Pancreas (tissue), 10 donors: ENCODE measurements around the gene GLI1. TPM values are rescaled to one million over a fixed set of nuclear protein-coding genes. Genes with fewer than 3 reads are reported as not detected.

Experiments used
- ATAC-seq, 4 donors: fragments of 200-7000 bp; cut with Tn5 transposase; one replicate each; pipeline versions ENCODE4 v1.8.0 to v1.9.1; 2020; ENCODE audit warnings: mild to moderate bottlenecking in 4 of 4, moderate library complexity in 4 of 4
- DNase-seq, 6 donors: peaks; one replicate each; pipeline ENCODE4 v3.0.0-alpha.2; 2020
- FAIRE-seq: peaks from 2 replicates; lab custom pipeline; 2012; peaks lifted over from hg19 to GRCh38; lab: Jason Lieb, UNC
- H3K27ac ChIP-seq, 4 donors: fragments of 200-600 bp; sonication (generic); 1 replicate in 3 of 4; 2 replicates in 1 of 4; pipeline versions ENCODE4 v1.5.0 to v1.8.0; 2020
- H3K27me3 ChIP-seq, 4 donors: fragments of 200-600 bp; one replicate each; pipeline ENCODE4 v1.8.0; 2021
- H3K36me3 ChIP-seq, 3 donors: fragments of 200-600 bp; sonication (generic) in 1 of 3; one replicate each; pipeline versions ENCODE4 v1.5.0 to v1.8.0; 2020 to 2021
- H3K4me1 ChIP-seq, 3 donors: fragments of 200-600 bp; one replicate each; pipeline ENCODE4 v1.8.0; 2021
- H3K4me3 ChIP-seq, 4 donors: fragments of 200-600 bp; sonication (generic) in 2 of 4; one replicate each; pipeline versions ENCODE4 v1.5.0 to v1.8.0; 2020 to 2021
- H3K9me3 ChIP-seq, 4 donors: fragments of 200-600 bp; one replicate each; pipeline ENCODE4 v1.8.0; 2021
- WGBS, 2 donors: extraction: QIAGEN DNeasy Blood & Tissue Kit; methylation state at CpG; one replicate each; pipeline ENCODE4 v1.1.7; 2013; 5-methylcytosine and 5-hydroxymethylcytosine counted together
- intact Hi-C, 3 donors: fragments of 100-400 bp; cut with DNase I; formaldehyde crosslinking; loops; one replicate each; pipeline versions ENCODE4 v1.11.1 to v1.14.2; 2022
- polyA plus RNA-seq, 2 donors: library from polyadenylated mRNA; stranded (reverse); fragments of 200-250 nt; gene quantifications; one replicate each; pipeline ENCODE4 v1.2.3, GENCODE V29; 2013
- total RNA-seq, 6 donors: library from RNA; stranded (reverse); fragmentation: NEBNext Ultra II Directional in 4 of 6; extraction: Animal tissue kit (Norgen Biotek cat#: 25700) in 4 of 6; gene quantifications; one replicate each; pipeline versions ENCODE4 v1.2.1 to v1.2.4, GENCODE V29; 2021 to 2023
- TF ChIP-seq, protein P1 (sequence below), 4 donors: fragments of 200-600 bp; sonication (generic) in 3 of 4; IDR thresholded peaks; one replicate each; pipeline versions ENCODE4 v1.5.0 to v1.8.0; 2021; ENCODE audit warnings: antibody characterized with exemption in 4 of 4
- donor health status: healthy with polysubstance abuse.
- donor health status: DM: no; HTN: no; CAD: no; lungs with moderate emphysema.
- donor health status: DM: no; HTN: no; CAD: no.
- donor health status: control.
- donor health status: control.
- donor health status: Bipolar disorder and iron deficiency.
- donor health status: DM: yes; HTN: yes; CAD: no.
- donor health status: DM: no; HTN: no; CAD: no.
- donor health status: DM: no; HTN: no; CAD: no.
- donor health status: DM: yes; HTN: yes; CAD: no.

Gene GLI1
- total and polyA plus RNA-seq, 8 donors, result 0.06 to 2.2 (median 0.46) TPM; not detected in 2

- 7 to 9% methylated on average over 42 to 47 of the region's 47 CpGs for WGBS, 2 donors
- Histone ChIP-seq H3K9me3 (no peaks in the 10 kb centered on the region), H3K27me3 (no peaks in the 10 kb centered on the region), H3K4me3 (peak within 1 kb of the TSS; percentile 53 to 93 (median 82)), H3K36me3 (peaks cover 0 to 21% (median 13%) of the 10 kb centered on the region in 3 donors), H3K27ac (peak within 1 kb of the TSS in 3 of 4 donors; percentile 6 to 50 (median 24)), H3K4me1 (peaks cover 0 to 10% (median 0%) of the 10 kb centered on the region in 3 donors)
- ATAC-seq (peak; percentile 98 to 100 (median 99)), DNase-seq (peak; percentile 89 to 95 (median 94)), FAIRE-seq (peak; percentile 85)
- intact Hi-C loops, result no loop called here
- TF ChIP-seq, protein P1, sequence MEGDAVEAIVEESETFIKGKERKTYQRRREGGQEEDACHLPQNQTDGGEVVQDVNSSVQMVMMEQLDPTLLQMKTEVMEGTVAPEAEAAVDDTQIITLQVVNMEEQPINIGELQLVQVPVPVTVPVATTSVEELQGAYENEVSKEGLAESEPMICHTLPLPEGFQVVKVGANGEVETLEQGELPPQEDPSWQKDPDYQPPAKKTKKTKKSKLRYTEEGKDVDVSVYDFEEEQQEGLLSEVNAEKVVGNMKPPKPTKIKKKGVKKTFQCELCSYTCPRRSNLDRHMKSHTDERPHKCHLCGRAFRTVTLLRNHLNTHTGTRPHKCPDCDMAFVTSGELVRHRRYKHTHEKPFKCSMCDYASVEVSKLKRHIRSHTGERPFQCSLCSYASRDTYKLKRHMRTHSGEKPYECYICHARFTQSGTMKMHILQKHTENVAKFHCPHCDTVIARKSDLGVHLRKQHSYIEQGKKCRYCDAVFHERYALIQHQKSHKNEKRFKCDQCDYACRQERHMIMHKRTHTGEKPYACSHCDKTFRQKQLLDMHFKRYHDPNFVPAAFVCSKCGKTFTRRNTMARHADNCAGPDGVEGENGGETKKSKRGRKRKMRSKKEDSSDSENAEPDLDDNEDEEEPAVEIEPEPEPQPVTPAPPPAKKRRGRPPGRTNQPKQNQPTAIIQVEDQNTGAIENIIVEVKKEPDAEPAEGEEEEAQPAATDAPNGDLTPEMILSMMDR (IDR thresholded peaks at IDR 0.05), result no peak
Measured at GRCh38 chr12:57487597-57488401, 28.2 kb downstream of the GLI1 start, which contains the start of gene MARS1. MARS1 (plus strand) TSS chr12:57488068; CDS start chr12:57488091, 23 bp downstream.

GRCh38 chr12:57488402-57489156 is 29.0 kb downstream of the GLI1 start:
- Histone ChIP-seq H3K36me3 (peaks cover 0 to 21% (median 13%) of the 10 kb centered on the region in 3 donors), H3K4me3 (peak overlapping the region; percentile 53 to 93 (median 82)), H3K27me3 (no peaks in the 10 kb centered on the region), H3K4me1 (peaks cover 0 to 10% (median 0%) of the 10 kb centered on the region in 3 donors), H3K9me3 (no peaks in the 10 kb centered on the region), H3K27ac (peak overlapping the region in 2 of 4 donors; percentile 6 to 50)
- ATAC-seq (peak in 2 of 4 donors; percentile 14 to 17), FAIRE-seq (no peak), DNase-seq (peak in 1 of 6 donors; percentile 38)
- TF ChIP-seq, protein P1 (IDR thresholded peaks at IDR 0.05), result no peak
- 13% methylated on average over 11 of the region's 11 CpGs for WGBS, 2 donors
- intact Hi-C loops, result no loop called here

DNA sequence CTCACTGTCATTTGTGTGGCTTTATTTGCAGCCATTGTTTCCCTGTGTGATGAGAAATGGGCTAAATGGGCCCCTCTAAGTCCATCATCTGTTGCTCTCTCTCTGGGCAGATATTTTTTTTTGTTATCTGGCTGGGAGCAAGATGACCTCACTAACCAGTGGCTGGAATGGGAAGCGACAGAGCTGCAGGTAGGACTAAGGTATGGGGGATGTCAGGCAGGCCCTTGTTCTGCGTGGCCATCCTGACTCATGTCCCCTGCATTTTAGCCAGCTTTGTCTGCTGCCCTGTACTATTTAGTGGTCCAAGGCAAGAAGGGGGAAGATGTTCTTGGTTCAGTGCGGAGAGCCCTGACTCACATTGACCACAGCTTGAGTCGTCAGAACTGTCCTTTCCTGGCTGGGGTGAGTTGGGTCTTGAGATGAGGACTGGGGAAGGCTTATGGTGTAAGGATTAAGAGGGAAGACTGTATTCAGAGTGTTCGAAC is 29.6 kb downstream of the GLI1 start:
- no peak for ATAC-seq
- Histone ChIP-seq H3K4me1 (peaks cover 0 to 10% (median 0%) of the 10 kb centered on the region in 3 donors), H3K27ac (no peak overlapping the region), H3K36me3 (peaks cover 0 to 21% (median 13%) of the 10 kb centered on the region in 3 donors), H3K27me3 (no peaks in the 10 kb centered on the region), H3K9me3 (no peaks in the 10 kb centered on the region), H3K4me3 (peak overlapping the region in 3 of 4 donors; percentile 53 to 93 (median 84))
- no peak for FAIRE-seq
- no peak for DNase-seq
- intact Hi-C loops, result no loop called here
- WGBS, 2 donors, result 60 to 74% methylated on average over 5 of the region's 5 CpGs
- TF ChIP-seq, protein P1 (IDR thresholded peaks at IDR 0.05), result no peak

- TF ChIP-seq, protein P1 (IDR thresholded peaks at IDR 0.05), result no peak
- DNase-seq (no peak), FAIRE-seq (no peak), ATAC-seq (no peak)
- H3K4me1 ChIP-seq, result peaks cover 0 to 10% (median 0%) of the 10 kb centered on the region in 3 donors
- H3K27ac ChIP-seq, result no peak overlapping the region
- no peak overlapping the region for H3K4me3 ChIP-seq
- intact Hi-C loops, result no loop called here
- 91 to 95% methylated on average over 4 of the region's 4 CpGs for WGBS, 2 donors
- no peaks in the 10 kb centered on the region for H3K9me3 ChIP-seq
- no peaks in the 10 kb centered on the region for H3K27me3 ChIP-seq
- H3K36me3 ChIP-seq, result peaks cover 0 to 21% (median 13%) of the 10 kb centered on the region in 3 donors
Measured at GRCh38 chr12:57490126-57490525, 30.5 kb downstream of the GLI1 start.
